Stimulated activated CD8-positive, alpha-beta memory T cell treated with anti-CD3 and anti-CD28 coated beads, Interleukin-7, amount 100 ng/mL, for 1 hour (primary cell): ENCODE results near the gene MINDY2.
"Not testable (repeated sequence)": the region's sequence is repeated elsewhere in the genome, so short reads cannot be mapped to it uniquely, and the experiment has no call there.

Experiments
- DNase-seq, 2 donors: peaks; one replicate each; pipeline ENCODE4 v3.0.0-alpha.2; 2020; ENCODE audit warnings: low read depth in 2 of 2

MINDY2 gene

DNA sequence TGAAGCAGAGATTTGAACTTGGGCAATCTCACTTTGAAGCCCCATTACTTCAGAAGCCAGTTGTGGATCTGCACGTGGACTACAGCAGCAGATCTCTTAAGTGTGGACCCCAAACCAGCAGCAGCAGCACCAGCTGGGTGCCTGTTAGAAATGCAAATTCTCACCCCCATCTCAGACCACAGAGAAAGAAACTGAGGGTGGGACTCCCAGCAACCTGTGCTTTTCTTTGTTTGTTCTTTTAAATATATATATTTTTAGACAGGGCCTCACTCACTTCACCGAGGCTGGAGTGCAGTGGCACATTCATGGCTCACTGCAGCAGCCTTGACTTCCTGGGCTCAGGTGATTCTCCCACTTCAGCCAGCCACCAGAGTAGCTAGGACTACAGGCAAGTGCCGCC, 109.2 kb downstream of the MINDY2 start:
- DNase-seq: no peak

DNA sequence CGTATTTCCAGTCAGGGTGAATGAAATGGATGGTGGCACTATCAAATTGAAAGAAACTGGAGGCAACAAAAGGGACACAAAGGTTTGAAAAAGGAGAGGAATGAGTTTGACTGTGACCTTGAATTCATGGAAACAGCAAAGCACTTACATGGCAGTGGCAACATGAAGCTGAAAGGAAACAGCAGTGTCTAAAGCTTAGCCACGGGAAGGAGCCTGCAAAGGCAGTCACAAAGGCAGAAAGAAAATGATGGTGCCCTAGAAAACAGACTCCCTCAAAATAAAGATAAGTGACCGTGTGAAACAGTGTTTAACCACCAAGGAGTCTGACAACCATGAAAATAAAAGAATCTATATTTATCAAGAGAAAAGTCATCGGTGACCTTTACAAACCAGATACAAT, 111.1 kb downstream of the MINDY2 start:
- no peak for DNase-seq

DNA sequence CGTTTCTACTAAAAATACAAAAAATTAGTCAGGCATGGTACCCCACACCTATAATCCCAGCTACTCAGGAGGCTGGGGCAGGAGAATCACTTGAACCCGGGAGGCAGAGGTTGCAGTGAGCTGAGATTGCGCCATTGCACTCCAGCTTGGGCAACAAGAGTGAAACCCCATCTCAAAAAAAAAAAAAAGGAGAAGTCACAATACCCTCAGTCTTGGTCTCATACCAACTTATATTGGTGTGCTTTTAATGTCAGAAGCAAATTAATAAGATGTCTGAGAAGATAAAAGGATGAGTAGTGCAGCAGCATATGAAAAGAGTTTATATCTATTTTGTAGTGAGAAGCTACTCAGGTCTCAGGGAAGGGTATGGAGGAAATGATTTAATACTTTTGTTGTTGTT, 112.8 kb downstream of the MINDY2 start:
- not testable (repeated sequence) for DNase-seq

DNA sequence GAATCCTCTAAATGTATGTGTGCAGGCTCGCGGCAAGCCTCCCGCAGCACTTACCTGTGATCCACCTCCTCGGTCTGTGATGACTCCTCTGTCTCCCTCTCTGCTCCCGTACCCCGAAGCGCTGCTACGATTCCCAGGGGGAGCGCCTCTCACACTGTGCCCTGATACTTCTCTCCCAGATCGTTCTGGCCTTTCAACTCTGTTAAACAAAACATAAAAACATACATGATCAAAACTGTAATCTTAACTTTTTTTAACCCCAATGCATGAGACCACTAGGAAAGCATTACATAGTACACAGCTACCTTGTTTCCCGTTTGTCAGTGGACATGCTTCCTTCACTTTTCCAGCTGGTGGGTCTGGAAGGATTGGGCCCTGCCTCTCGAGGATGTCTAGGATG, 115.8 kb downstream of the MINDY2 start:
- DNase-seq: no peak

GRCh38 chr15:58889363-58889762, 118.3 kb downstream of the MINDY2 start:
- no peak for DNase-seq

DNA sequence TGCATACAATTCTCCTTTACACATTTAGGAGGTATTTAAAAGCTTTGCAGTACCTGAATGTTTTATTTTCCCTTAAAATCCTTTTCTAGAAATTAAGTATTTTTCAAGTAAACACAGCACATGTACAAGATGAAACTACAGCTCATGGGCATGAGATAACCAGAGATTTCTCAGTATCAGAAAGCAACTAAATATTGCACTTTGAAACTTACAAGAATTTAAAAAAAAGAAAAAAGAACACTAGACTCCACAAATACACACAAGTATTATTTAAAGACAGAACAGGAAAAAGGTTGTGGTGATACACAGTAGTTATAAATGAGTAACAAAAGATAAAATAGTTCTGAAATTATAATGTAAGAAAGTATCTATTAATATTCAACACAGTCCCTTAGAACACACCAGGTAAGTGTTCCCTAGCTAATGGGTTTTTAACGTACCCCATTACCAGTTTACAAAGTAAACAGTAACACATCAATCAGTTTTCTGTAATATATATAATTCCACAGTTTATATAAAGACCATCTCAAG, 127.1 kb downstream of the MINDY2 start:
- DNase-seq: no peak

- no peak for DNase-seq
These were observed 129.5 kb downstream of the MINDY2 start for GRCh38 chr15:58900631-58901030.

- DNase-seq: no peak
These were observed 137.6 kb downstream of the MINDY2 start for GRCh38 chr15:58908550-58909309.

GRCh38 chr15:58909616-58910015, 138.5 kb downstream of the MINDY2 start:
- DNase-seq: no peak

GRCh38 chr15:58910456-58910855, 139.4 kb downstream of the MINDY2 start:
- DNase-seq: no peak
